Mesendoderm (in vitro differentiated cells): ENCODE data around the gene B4GALT3. TPM values are rescaled to one million over a fixed set of nuclear protein-coding genes. Genes with fewer than 3 reads are reported as not detected.
A peak's percentile ranks its signal among the peaks of the same experiment; 100 is the strongest.

ENCODE experiments used
- DNase-seq: peaks from one replicate; pipeline ENCODE4 v3.0.0; 2013
- H2AK5ac ChIP-seq: 2 replicates; pipeline ENCODE4 v1.6.1; 2013; ENCODE audit warnings: low read length, inconsistent platforms
- H2BK120ac ChIP-seq: 2 replicates; pipeline ENCODE4 v1.6.1; 2013; ENCODE audit warnings: low read depth, mild to moderate bottlenecking, low read length, moderate library complexity, mixed read lengths
- H2BK15ac ChIP-seq: replicated peaks from 2 replicates; pipeline ENCODE4 v1.6.1; 2013; ENCODE audit warnings: low read depth, mild to moderate bottlenecking, moderate library complexity
- H2BK5ac ChIP-seq: 2 replicates; pipeline ENCODE4 v1.6.1; 2013; ENCODE audit warnings: low read length, inconsistent platforms
- H3K18ac ChIP-seq: 2 replicates; pipeline ENCODE4 v1.6.1; 2013; ENCODE audit warnings: mild to moderate bottlenecking, low read length, mixed read lengths
- H3K23ac ChIP-seq: one replicate; pipeline ENCODE4 v1.6.1; 2013; ENCODE audit warnings: low read length
- H3K27ac ChIP-seq: 2 replicates; pipeline ENCODE4 v1.5.1; 2013; ENCODE audit warnings: low read depth, mild to moderate bottlenecking, inconsistent platforms, low read length, moderate library complexity
- H3K27me3 ChIP-seq: 2 replicates; pipeline ENCODE4 v1.6.1; 2013; ENCODE audit warnings: low read length, control low read depth, mild to moderate bottlenecking, inconsistent platforms; ENCODE audit not compliant: insufficient read depth, poor library complexity
- H3K36me3 ChIP-seq: 2 replicates; pipeline ENCODE4 v1.6.1; 2013; ENCODE audit warnings: low read length, inconsistent platforms; ENCODE audit not compliant: control insufficient read depth, insufficient read depth
- H3K4ac ChIP-seq: one replicate; pipeline ENCODE4 v1.6.1; 2013; ENCODE audit warnings: low read depth, mild to moderate bottlenecking, low read length, moderate library complexity
- H3K4me1 ChIP-seq: 2 replicates; pipeline ENCODE4 v1.6.1; 2013; ENCODE audit warnings: low read depth, low read length, inconsistent platforms; ENCODE audit not compliant: control insufficient read depth
- H3K4me2 ChIP-seq: 2 replicates; pipeline ENCODE4 v1.6.1; 2013; ENCODE audit warnings: low read length
- H3K4me3 ChIP-seq: 2 replicates; pipeline ENCODE4 v1.5.1; 2013; ENCODE audit warnings: mild to moderate bottlenecking, low read length
- H3K56ac ChIP-seq: one replicate; pipeline ENCODE4 v1.6.1; 2013; ENCODE audit warnings: low read length
- H3K79me1 ChIP-seq: 2 replicates; pipeline ENCODE4 v1.6.1; 2013; ENCODE audit warnings: low read length, inconsistent platforms
- H3K79me2 ChIP-seq: 2 replicates; pipeline ENCODE4 v1.6.1; 2013; ENCODE audit warnings: mild to moderate bottlenecking, low read length; ENCODE audit not compliant: control insufficient read depth, insufficient read depth
- H3K9ac ChIP-seq: 2 replicates; pipeline ENCODE4 v1.6.1; 2013; ENCODE audit warnings: low read length, inconsistent platforms
- H4K5ac ChIP-seq: one replicate; pipeline ENCODE4 v1.6.1; 2013; ENCODE audit warnings: low read length
- H4K8ac ChIP-seq: one replicate; pipeline ENCODE4 v1.6.1; 2013; ENCODE audit warnings: low read depth, mild to moderate bottlenecking, control low read depth, low read length, moderate library complexity
- WGBS: extraction: QIAGEN DNeasy Blood & Tissue Kit; methylation state at CpG from one replicate; pipeline ENCODE4 v1.1.7; 2013; ENCODE audit warnings: low lambda C conversion rate, missing lambda C conversion rate; ENCODE audit not compliant: insufficient coverage; ENCODE audit errors: extremely low coverage; 5-methylcytosine and 5-hydroxymethylcytosine counted together
- polyA plus RNA-seq, 2 experiments: library from polyadenylated mRNA; stranded (reverse); fragments of 200-250 nt; gene quantifications; one replicate each; pipeline ENCODE4 v1.2.3, GENCODE V29; 2013

The B4GALT3 gene
- polyA plus RNA-seq (2013, experiment 1 of 2): 39.5 TPM
- 37.7 TPM for polyA plus RNA-seq (2013, experiment 2 of 2)

DNA sequence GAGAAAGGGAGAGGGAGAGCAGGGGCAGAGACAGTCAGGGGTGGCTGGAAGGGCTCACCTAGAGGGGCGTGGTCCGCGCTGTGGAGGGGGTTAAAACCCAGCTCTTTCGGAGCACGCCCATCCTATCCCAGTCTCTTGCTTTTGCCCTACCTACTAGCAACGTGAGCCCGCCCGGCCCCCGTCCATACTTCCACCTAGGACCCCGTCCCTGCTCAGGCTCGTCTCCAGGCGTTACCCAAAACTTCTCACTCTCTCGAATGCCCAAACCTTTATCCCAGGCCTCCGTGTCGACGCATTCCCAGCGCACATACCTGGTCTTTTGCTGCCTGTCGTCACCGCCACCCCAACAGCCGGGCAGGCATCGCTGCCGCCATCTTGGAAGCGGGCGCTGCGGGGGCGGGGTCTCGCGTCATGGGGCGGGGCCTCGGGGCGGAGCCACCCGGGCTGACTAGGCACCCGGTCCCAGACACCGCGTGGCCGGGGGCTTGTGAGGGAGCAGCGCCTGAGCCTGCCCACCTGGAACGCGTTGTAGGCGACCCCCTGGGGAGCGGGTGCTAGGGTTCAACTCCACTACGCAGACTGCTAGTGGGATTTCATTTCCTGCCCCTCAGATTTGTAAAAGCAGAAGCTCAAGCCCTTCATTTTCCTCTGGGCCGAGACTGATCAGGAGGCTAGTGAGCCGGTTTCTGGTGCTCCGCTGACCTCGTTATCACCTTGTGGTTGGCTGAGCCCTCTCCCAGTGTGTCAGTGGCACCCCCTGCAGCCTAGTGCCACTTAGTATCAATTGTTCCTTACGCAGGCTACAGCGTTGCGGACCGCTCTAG, at the start of gene B4GALT3:
Gene B4GALT3, minus strand, starts transcription at position 396 of the 824 bp plus-strand sequence. CDS start 1,447 bp downstream, outside the sequence.
- H3K27ac ChIP-seq: no peak within 1 kb of the TSS

GRCh38 chr1:161226759-161227158, 49.5 kb upstream of the B4GALT3 start:
- H2BK120ac ChIP-seq: no peak overlapping the region
- no CpG with 5 or more reads among the region's 3 CpGs for WGBS
- no peak overlapping the region for H2BK5ac ChIP-seq
- no peaks in the 10 kb centered on the region for H3K36me3 ChIP-seq
- no peaks in the 10 kb centered on the region for H3K79me2 ChIP-seq
- peaks cover 3% of the 10 kb centered on the region for H3K4me1 ChIP-seq
- H3K9ac ChIP-seq: peak overlapping the region; percentile 84
- peak overlapping the region; percentile 96 for H3K56ac ChIP-seq
- no peak overlapping the region for H3K4ac ChIP-seq
- no peaks in the 10 kb centered on the region for H3K79me1 ChIP-seq
- no peak overlapping the region for H3K23ac ChIP-seq
- H3K4me2 ChIP-seq: peak overlapping the region; percentile 85
- H3K4me3 ChIP-seq: no peak overlapping the region
- peak overlapping the region; percentile 60 for H4K8ac ChIP-seq
- H3K18ac ChIP-seq: no peak overlapping the region
- DNase-seq: no peak
- peak overlapping the region; percentile 91 for H2AK5ac ChIP-seq
- no peak overlapping the region for H3K27ac ChIP-seq
- H4K5ac ChIP-seq: no peak overlapping the region
- H2BK15ac ChIP-seq: no peak overlapping the region
- no peaks in the 10 kb centered on the region for H3K27me3 ChIP-seq

More for the DNA sequence above, at the start of gene B4GALT3:
- Histone ChIP-seq H3K79me1 (peaks cover 6% of the 10 kb centered on the region), H3K9ac (peak within 1 kb of the TSS; percentile 98), H4K8ac (no peak within 1 kb of the TSS), H2BK15ac (no peak within 1 kb of the TSS), H2AK5ac (no peak within 1 kb of the TSS), H3K4me2 (peak within 1 kb of the TSS; percentile 87), H3K4me3 (peak within 1 kb of the TSS; percentile 96), H3K79me2 (peaks cover 4% of the 10 kb centered on the region), H4K5ac (peak within 1 kb of the TSS; percentile 68), H3K36me3 (peaks cover 4% of the 10 kb centered on the region), H3K23ac (peak within 1 kb of the TSS; percentile 37), H3K56ac (peak within 1 kb of the TSS; percentile 100), H3K4ac (peak within 1 kb of the TSS; percentile 81), H3K18ac (no peak within 1 kb of the TSS), H3K27me3 (no peaks in the 10 kb centered on the region), H2BK120ac (no peak within 1 kb of the TSS), H2BK5ac (peak within 1 kb of the TSS; percentile 69), H3K4me1 (peaks cover 8% of the 10 kb centered on the region)
- whole genome bisulfite sequencing: no CpG with 5 or more reads among the region's 50 CpGs
- peak; percentile 96 for DNase-seq

GRCh38 chr1:161226320-161226711, 49.0 kb upstream of the B4GALT3 start:
- no CpG with 5 or more reads among the region's 15 CpGs for WGBS

GRCh38 chr1:161225534-161226319, 48.4 kb upstream of the B4GALT3 start, which contains the start of gene TOMM40L:
TOMM40L (plus strand) TSS chr1:161226060; CDS start chr1:161226490, 430 bp downstream.
- no peak within 1 kb of the TSS for H2BK120ac ChIP-seq
- no CpG with 5 or more reads among the region's 16 CpGs for WGBS
- peak within 1 kb of the TSS; percentile 37 for H3K27ac ChIP-seq
- peak within 1 kb of the TSS; percentile 84 for H3K9ac ChIP-seq
- no peak within 1 kb of the TSS for H3K4ac ChIP-seq
- peak within 1 kb of the TSS; percentile 96 for H3K56ac ChIP-seq
- H3K27me3 ChIP-seq: no peaks in the 10 kb centered on the region
- no peak within 1 kb of the TSS for H4K5ac ChIP-seq
- H3K4me1 ChIP-seq: peaks cover 3% of the 10 kb centered on the region
- H2AK5ac ChIP-seq: peak within 1 kb of the TSS; percentile 91
- H2BK15ac ChIP-seq: no peak within 1 kb of the TSS
- H3K36me3 ChIP-seq: no peaks in the 10 kb centered on the region
- peak; percentile 100 for DNase-seq
- H3K4me2 ChIP-seq: peak within 1 kb of the TSS; percentile 85
- H3K18ac ChIP-seq: peak within 1 kb of the TSS; percentile 61
- peak within 1 kb of the TSS; percentile 81 for H2BK5ac ChIP-seq
- H4K8ac ChIP-seq: peak within 1 kb of the TSS; percentile 60
- no peaks in the 10 kb centered on the region for H3K79me2 ChIP-seq
- H3K79me1 ChIP-seq: no peaks in the 10 kb centered on the region
- peak within 1 kb of the TSS; percentile 83 for H3K4me3 ChIP-seq
- H3K23ac ChIP-seq: no peak within 1 kb of the TSS

More at GRCh38 chr1:161226320-161226711, 49.0 kb upstream of the B4GALT3 start:
- peaks cover 3% of the 10 kb centered on the region for H3K4me1 ChIP-seq
- peak overlapping the region; percentile 81 for H2BK5ac ChIP-seq
- H2BK15ac ChIP-seq: no peak overlapping the region
- no peak overlapping the region for H3K27ac ChIP-seq
- no peak overlapping the region for H2BK120ac ChIP-seq
- no peaks in the 10 kb centered on the region for H3K79me2 ChIP-seq
- peak overlapping the region; percentile 96 for H3K56ac ChIP-seq
- H3K4me2 ChIP-seq: peak overlapping the region; percentile 85
- H3K79me1 ChIP-seq: no peaks in the 10 kb centered on the region
- no peak overlapping the region for H4K5ac ChIP-seq
- no peaks in the 10 kb centered on the region for H3K27me3 ChIP-seq
- no peak overlapping the region for H2AK5ac ChIP-seq
- peak overlapping the region; percentile 61 for H3K18ac ChIP-seq
- no peaks in the 10 kb centered on the region for H3K36me3 ChIP-seq
- no peak overlapping the region for H3K4ac ChIP-seq
- no peak for DNase-seq
- H3K23ac ChIP-seq: no peak overlapping the region
- peak overlapping the region; percentile 84 for H3K9ac ChIP-seq
- H3K4me3 ChIP-seq: peak overlapping the region; percentile 83
- H4K8ac ChIP-seq: peak overlapping the region; percentile 60

- WGBS: no CpG with 5 or more reads among the region's 7 CpGs
- Histone ChIP-seq H3K4me2 (no peak overlapping the region), H3K27me3 (no peaks in the 10 kb centered on the region), H3K36me3 (no peaks in the 10 kb centered on the region), H4K8ac (peak overlapping the region; percentile 59), H2BK15ac (no peak overlapping the region), H2BK120ac (no peak overlapping the region), H3K4ac (no peak overlapping the region), H3K79me1 (no peaks in the 10 kb centered on the region), H3K27ac (peak overlapping the region; percentile 37), H3K18ac (peak overlapping the region; percentile 28), H3K9ac (no peak overlapping the region), H3K4me3 (no peak overlapping the region), H3K4me1 (peaks cover 3% of the 10 kb centered on the region), H2AK5ac (no peak overlapping the region), H3K79me2 (no peaks in the 10 kb centered on the region), H2BK5ac (no peak overlapping the region), H3K56ac (peak overlapping the region; percentile 29), H3K23ac (no peak overlapping the region), H4K5ac (no peak overlapping the region)
- no peak for DNase-seq
These were observed 47.8 kb upstream of the B4GALT3 start for GRCh38 chr1:161225178-161225533.
